ENCODE data around the gene GALNT9.
"Not testable (repeated sequence)": the region's sequence is repeated elsewhere in the genome, so short reads cannot be mapped to it uniquely, and the experiment has no call there.

GALNT9 gene

GRCh38 chr12:132302466-132303358, 26.7 kb downstream of the GALNT9 start:
- no peak overlapping the region for H3K4me3 ChIP-seq (ENCODE audit: low read depth, low read length)
- TF ChIP-seq CTCF (IDR thresholded peaks at IDR 0.05; ENCODE audit: low read depth, low read length), result no peak

- no peak for TF ChIP-seq CTCF (IDR thresholded peaks at IDR 0.05; ENCODE audit: low read depth, low read length)
- no peak overlapping the region for H3K4me3 ChIP-seq (ENCODE audit: low read depth, low read length)
Measured at GRCh38 chr12:132300789-132301722, 28.3 kb downstream of the GALNT9 start.

GRCh38 chr12:132296063-132296462, 33.3 kb downstream of the GALNT9 start:
- no peak overlapping the region for H3K4me3 ChIP-seq (ENCODE audit: low read depth, low read length)
- TF ChIP-seq CTCF (IDR thresholded peaks at IDR 0.05; ENCODE audit: low read depth, low read length), result no peak

GRCh38 chr12:132295561-132295960, 33.8 kb downstream of the GALNT9 start:
- H3K4me3 ChIP-seq (ENCODE audit: low read depth, low read length), result not testable (repeated sequence)

- no peak overlapping the region for H3K4me3 ChIP-seq (ENCODE audit: low read depth, low read length)
- TF ChIP-seq CTCF (IDR thresholded peaks at IDR 0.05; ENCODE audit: low read depth, low read length), result no peak
Measured at GRCh38 chr12:132295101-132295526, 34.3 kb downstream of the GALNT9 start.

GRCh38 chr12:132294121-132295034, 35.0 kb downstream of the GALNT9 start:
- H3K4me3 ChIP-seq (ENCODE audit: low read depth, low read length), result no peak overlapping the region
- TF ChIP-seq CTCF (IDR thresholded peaks at IDR 0.05; ENCODE audit: low read depth, low read length), result no peak
